NCI-H748 (cell line): ENCODE data around the gene ILF2.
"Not testable (repeated sequence)": the region's sequence is repeated elsewhere in the genome, so short reads cannot be mapped to it uniquely, and the experiment has no call there.

Experiments used
- DNase-seq: peaks from one replicate; lab custom pipeline; 2025; ENCODE audit not compliant: unreplicated experiment; lab: John Stamatoyannopoulos, UW

Gene ILF2

GRCh38 chr1:153670859-153671627 is at the start of gene ILF2:
Gene ILF2 (minus strand): TSS chr1:153670993. CDS start chr1:153670922, 71 bp downstream.
- DNase-seq, result peak; percentile 100

- no peak for DNase-seq
Measured at GRCh38 chr1:153717330-153717729, 46.5 kb upstream of the ILF2 start.

- not testable (repeated sequence) for DNase-seq
Measured at GRCh38 chr1:153716211-153716610, 45.4 kb upstream of the ILF2 start.

GRCh38 chr1:153711026-153711425 is 40.2 kb upstream of the ILF2 start:
- peak; percentile 15 for DNase-seq

GRCh38 chr1:153705484-153705883 is 34.7 kb upstream of the ILF2 start:
- DNase-seq, result no peak

GRCh38 chr1:153699768-153700167 is 29.0 kb upstream of the ILF2 start:
- DNase-seq, result no peak

GRCh38 chr1:153698923-153699714 is 28.3 kb upstream of the ILF2 start:
- DNase-seq, result no peak

- DNase-seq, result no peak
Measured at GRCh38 chr1:153698020-153698922, 27.5 kb upstream of the ILF2 start.

- no peak for DNase-seq
Measured at GRCh38 chr1:153697191-153698019, 26.6 kb upstream of the ILF2 start.

- DNase-seq, result no peak
Measured at GRCh38 chr1:153696741-153697140, 25.9 kb upstream of the ILF2 start.

- DNase-seq, result no peak
Measured at GRCh38 chr1:153693466-153693865, 22.7 kb upstream of the ILF2 start.

- DNase-seq, result no peak
Measured at GRCh38 chr1:153688736-153689328, 18.0 kb upstream of the ILF2 start.

- no peak for DNase-seq
Measured at GRCh38 chr1:153688276-153688675, 17.5 kb upstream of the ILF2 start.

GRCh38 chr1:153687346-153688125 is 16.7 kb upstream of the ILF2 start:
- DNase-seq, result no peak

- no peak for DNase-seq
Measured at GRCh38 chr1:153685544-153686340, 14.9 kb upstream of the ILF2 start.

- no peak for DNase-seq
Measured at GRCh38 chr1:153684892-153685291, 14.1 kb upstream of the ILF2 start.

GRCh38 chr1:153683854-153684253 is 13.1 kb upstream of the ILF2 start:
- no peak for DNase-seq

GRCh38 chr1:153682730-153683129 is 11.9 kb upstream of the ILF2 start:
- no peak for DNase-seq

- DNase-seq, result no peak
Measured at GRCh38 chr1:153680120-153680403, 9.3 kb upstream of the ILF2 start.
